Stimulated activated CD4-positive, alpha-beta T cell treated with anti-CD3 and anti-CD28 coated beads, Interleukin-1b, Interleukin-23, amount 100 ng/mL, for 4 hours (primary cell): ENCODE data around the gene WDCP.

Experiments used
- DNase-seq, 2 donors: peaks; one replicate each; pipeline ENCODE4 v3.0.0-alpha.2; 2020; ENCODE audit warnings: low read depth in 2 of 2

WDCP gene

DNA sequence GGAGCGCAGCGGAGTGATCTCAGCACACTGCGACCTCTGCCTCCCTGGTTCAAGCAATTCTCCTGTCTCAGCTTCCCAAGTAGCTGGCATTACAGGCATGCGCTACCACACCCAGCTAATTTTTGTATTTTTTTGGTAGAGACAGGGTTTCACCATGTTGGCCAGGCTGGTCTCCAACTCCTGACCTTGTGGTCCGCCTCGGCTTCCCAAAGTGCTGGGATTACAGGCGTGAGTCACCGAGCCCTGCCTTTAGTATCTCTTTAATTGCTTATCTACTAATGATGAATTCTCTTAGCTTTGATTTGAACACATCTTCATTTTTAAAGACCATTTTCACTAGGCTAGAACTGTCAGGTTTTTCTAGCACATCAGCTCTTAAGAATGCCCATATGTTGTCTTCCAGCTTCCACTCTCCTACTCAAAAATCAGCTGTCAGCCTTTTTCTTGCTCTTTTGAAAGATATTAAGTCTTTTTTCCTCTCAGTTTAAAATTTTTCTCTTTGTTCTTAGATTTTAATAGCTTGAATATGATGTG lies 53.4 kb downstream of the WDCP start:
- no peak for DNase-seq

DNA sequence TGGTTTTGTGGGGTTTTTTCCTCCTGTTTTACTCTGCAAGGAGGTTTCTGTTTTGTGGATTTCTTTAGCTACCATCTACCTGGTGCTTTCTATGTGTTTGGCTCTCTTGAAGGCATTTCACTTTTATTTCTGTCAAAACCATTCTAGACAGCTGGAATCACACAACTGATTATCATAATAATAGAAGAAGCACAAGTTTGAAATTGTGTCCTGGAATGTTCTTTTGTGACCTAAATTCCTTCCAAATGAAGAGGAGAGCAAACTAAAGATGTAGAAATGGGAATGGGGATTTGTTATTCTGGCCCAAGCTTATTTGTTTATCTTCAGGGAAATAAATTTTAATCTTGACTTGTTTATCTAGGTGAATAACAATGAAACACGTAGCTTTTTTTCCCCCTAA lies 54.3 kb downstream of the WDCP start:
- DNase-seq: no peak

DNA sequence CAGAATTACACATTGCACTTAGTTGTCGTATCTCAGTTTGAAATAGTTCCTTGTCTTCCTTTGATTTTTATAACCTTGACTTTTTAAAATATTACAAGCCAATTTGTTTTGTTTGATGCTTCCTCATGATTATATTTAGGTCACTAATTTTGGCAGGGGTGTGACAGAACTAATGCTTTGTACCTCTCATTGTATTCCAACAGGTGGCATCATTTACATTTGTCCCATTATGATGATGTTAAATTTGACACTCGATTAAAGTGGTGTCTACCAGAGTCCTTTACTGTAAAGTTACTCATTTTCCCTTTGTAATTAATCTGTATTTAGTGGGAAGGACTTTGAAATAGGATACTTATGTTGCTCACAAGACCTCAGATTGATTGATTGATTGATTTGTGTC lies 58.8 kb downstream of the WDCP start:
- no peak for DNase-seq
